Measurements from ENCODE around the gene SLC22A17.
"Not testable (repeated sequence)": the region's sequence is repeated elsewhere in the genome, so short reads cannot be mapped to it uniquely, and the experiment has no call there.

SLC22A17 gene

GRCh38 chr14:23339506-23340268, 13.0 kb downstream of the SLC22A17 start:
- DNase-seq (ENCODE audit: low read depth, low spot score): no peak

GRCh38 chr14:23335623-23336022, 17.1 kb downstream of the SLC22A17 start:
- no peak for DNase-seq (ENCODE audit: low read depth, low spot score)

GRCh38 chr14:23327947-23328744, 24.5 kb downstream of the SLC22A17 start:
- peak; percentile 52 for DNase-seq (ENCODE audit: low read depth, low spot score)

GRCh38 chr14:23326491-23327332, 26.0 kb downstream of the SLC22A17 start:
- DNase-seq (ENCODE audit: low read depth, low spot score): no peak

GRCh38 chr14:23325746-23326145, 26.9 kb downstream of the SLC22A17 start:
- DNase-seq (ENCODE audit: low read depth, low spot score): not testable (repeated sequence)

GRCh38 chr14:23324993-23325392, 27.7 kb downstream of the SLC22A17 start:
- no peak for DNase-seq (ENCODE audit: low read depth, low spot score)

GRCh38 chr14:23324455-23324846, 28.2 kb downstream of the SLC22A17 start:
- no peak for DNase-seq (ENCODE audit: low read depth, low spot score)

- DNase-seq (ENCODE audit: low read depth, low spot score): no peak
These were observed 28.7 kb downstream of the SLC22A17 start for GRCh38 chr14:23323838-23324454.

DNA sequence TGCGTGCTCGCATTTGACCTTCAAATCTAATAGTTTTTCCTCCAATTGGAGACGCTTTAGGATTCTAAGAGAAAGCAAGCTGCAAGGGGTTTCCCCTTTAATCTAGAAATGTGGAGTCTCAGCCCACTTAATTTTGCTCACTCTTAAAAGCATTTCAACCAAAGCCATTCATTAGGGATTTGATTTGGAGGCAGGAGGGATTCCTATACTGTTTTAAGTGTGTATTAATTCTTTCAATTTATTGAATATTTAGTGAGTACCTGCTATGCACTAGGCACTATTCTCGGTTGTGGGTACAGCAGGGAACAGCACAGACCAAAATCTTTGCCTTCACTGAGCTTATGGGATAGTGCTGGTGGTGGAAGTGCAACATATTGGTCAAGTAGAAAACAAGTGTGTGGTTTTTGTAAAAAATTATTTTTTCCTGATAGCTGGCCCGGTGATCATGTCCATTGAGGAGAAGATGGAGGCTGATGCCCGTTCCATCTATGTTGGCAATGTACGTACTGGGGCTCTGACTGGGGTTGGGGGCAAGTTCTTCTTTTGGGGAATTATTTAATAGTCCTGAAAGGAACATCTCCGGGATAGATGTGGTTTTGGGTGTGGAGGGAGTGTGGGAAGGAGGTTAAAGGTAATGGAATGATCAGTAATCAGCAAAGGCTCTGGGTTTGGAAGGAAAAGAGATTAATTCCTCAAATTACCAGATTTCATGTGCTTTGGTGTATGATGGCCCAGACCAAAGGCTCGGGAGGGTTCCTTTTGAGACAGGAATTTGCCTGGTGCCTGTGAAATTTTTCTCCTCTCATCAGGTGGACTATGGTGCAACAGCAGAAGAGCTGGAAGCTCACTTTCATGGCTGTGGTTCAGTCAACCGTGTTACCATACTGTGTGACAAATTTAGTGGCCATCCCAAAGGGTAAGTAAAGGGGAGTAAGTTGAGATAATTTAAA, 29.8 kb downstream of the SLC22A17 start:
- DNase-seq (ENCODE audit: low read depth, low spot score): no peak

DNA sequence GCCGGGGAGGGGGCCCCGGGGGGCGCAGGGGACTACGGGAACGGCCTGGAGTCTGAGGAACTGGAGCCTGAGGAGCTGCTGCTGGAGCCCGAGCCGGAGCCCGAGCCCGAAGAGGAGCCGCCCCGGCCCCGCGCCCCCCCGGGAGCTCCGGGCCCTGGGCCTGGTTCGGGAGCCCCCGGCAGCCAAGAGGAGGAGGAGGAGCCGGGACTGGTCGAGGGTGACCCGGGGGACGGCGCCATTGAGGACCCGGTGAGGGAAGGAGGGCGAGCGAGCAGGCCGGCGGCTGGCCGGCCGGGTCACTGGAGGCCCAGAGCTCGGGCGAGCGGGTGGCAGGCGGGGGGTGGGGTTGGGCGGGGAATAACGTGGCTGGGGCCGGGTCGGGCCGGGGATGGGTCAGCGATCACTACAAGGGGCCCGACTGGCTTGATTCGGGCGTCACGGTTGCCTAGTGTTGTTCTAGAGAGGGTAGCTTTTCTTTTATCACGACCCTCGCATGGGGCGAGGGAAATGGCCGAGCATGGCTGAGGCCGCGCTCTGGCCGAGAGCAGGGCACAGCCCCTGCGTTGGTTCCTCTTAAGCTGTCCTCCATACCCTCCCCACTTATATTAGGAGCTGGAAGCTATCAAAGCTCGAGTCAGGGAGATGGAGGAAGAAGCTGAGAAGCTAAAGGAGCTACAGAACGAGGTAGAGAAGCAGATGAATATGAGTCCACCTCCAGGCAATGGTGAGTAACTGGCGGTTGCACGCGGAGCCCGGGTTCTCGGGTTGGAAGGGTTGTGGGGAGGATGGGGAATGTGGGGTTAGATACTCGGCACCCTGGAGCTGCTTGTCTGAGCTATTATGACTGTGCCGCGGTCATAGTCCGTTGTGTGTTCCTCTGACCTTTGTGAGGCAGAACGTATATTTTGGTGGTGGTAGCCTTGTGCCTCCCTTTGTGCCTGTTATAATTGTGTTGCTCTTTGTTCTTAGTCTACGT, 30.8 kb downstream of the SLC22A17 start:
- DNase-seq (ENCODE audit: low read depth, low spot score): no peak

DNA sequence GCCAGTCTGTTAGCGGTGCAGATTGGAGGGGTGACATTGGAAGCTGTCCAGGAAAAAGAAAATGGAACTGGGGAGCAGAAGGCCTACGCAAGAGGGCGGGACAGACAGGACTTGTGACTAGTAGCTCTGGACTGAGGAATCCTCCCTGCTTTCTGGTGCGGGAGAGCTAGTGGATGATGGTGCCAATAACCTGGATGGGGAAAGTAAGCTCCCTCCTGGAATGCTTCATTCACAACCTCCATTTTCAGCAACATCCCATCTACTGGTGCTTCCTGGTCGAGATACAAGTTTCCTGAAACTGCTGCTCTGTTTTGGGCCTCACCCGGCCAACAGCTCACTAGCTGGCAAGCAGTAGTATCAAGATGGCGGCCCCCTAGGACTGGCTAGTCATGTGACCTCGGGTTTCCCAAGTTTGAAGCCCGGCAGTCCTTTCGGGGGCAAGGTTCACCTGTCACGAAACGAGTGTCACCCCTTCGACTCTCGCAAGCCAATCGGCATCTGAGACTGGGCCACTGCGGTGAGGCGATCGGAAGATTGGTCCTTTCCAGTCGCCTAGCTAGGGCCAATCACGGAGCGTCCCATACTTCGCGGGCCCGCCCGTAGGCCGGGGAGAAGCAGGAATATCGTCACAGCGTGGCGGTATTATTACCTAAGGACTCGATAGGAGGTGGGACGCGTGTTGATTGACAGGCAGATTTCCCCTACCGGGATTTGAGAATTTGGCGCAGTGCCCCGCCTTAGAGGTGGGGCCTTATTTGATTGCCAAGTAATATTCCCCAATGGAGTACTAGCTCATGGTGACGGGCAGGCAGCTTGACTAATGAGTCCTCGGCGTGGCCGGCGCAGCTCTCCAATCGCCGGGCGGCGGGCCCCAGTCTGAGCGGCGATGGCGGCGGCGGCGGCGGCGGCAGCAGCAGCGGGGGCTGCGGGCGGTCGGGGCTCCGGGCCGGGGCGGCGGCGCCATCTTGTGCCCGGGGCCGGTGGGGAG, 31.8 kb downstream of the SLC22A17 start, which contains the start of gene PABPN1:
PABPN1 (plus strand) TSS at position 874 of the 988 bp plus-strand sequence; CDS start at position 887, 13 bp downstream.
- peak; percentile 97 for DNase-seq (ENCODE audit: low read depth, low spot score)

DNA sequence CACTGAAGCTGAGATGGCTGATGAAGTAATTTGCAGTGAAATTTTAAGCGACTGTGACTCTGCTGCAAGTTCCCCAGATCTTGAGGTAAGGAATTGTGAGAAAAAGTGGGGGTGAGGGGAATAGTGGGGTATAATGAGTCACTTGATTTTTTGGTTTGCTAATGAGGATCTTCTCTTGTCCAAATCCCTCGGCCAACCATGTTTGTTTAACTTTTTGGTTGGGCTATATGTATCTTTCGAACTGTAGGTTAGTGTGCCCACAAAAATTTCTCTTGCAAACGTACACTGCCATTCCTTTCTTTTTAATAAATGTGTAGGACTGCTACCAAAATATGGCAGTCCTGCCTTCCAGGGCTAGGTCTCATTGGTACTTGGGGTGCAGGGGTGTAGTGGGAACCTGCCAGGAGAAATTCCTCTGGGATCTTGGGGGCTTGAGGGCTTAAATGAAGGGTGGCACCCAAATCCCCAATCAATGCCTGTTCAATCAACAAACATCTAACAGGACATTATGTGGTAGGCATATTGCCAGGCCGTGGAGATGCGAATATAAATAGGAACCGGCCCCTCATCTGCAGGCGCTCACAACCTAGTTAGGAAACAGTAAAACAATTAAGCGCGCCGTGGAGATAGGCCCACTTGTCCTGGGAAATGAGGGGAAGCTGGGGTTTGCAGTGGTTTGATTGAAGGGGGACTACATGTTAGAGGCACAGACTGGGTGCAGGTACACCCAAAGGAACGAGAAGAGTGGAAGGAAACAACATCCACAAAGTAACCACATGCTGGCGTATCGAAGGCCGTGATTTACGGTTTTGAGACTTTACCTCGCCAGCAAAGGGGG, 32.7 kb downstream of the SLC22A17 start:
- DNase-seq (ENCODE audit: low read depth, low spot score): no peak

DNA sequence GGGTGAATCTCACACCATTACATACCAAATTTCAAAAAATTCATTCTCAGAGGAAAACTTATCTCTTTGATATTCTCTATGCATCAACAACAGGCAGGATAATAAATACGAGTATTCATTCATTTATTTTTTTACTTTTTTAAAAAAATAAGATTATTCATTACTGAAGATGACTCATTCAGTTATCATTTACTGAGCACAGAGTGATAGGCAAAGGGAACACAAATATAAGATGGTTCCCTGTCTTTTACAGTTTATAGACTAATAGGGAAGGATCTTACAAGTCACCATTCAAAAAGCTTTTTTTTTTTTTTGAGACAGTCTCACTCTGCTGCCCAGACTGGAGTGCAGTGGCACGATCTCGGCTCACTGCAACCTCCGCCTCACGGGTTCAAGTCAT, 36.4 kb downstream of the SLC22A17 start:
- no peak for DNase-seq (ENCODE audit: low read depth, low spot score)

- no peak for DNase-seq (ENCODE audit: low read depth, low spot score)
These were observed 42.1 kb downstream of the SLC22A17 start for GRCh38 chr14:23310546-23310945.

- DNase-seq (ENCODE audit: low read depth, low spot score): no peak
These were observed 43.8 kb downstream of the SLC22A17 start for GRCh38 chr14:23308721-23309445.

Data from activated CD4-positive, CD25-positive, alpha-beta regulatory T cell treated with anti-CD3 and anti-CD28 coated beads, Interleukin-2, amount 50 U/mL, for 16 hours (primary cell).